Adrenal gland (tissue), 12 donors: ENCODE data around the gene LUC7L. TPM values are rescaled to one million over a fixed set of nuclear protein-coding genes. Genes with fewer than 3 reads are reported as not detected.
"Not testable (repeated sequence)": the region's sequence is repeated elsewhere in the genome, so short reads cannot be mapped to it uniquely, and the experiment has no call there.

Experiments
- DNase-seq, 7 donors: peaks; one replicate each; pipeline ENCODE4 v3.0.0-alpha.2; 2019 to 2020
- H3K27ac ChIP-seq, 5 donors: fragments of 200-600 bp; sonication (generic) in 4 of 5; 1 replicate in 3 of 5; 2 replicates in 2 of 5; pipeline versions ENCODE4 v1.5.1 to v1.8.0; 2016 to 2020; ENCODE audit warnings: mild to moderate bottlenecking in 1 of 5
- H3K27me3 ChIP-seq: fragments of 200-600 bp; 2 replicates; pipeline ENCODE4 v1.8.0; 2021
- H3K36me3 ChIP-seq, 2 donors: fragments of 200-600 bp; replicated peaks in 1 of 2; 1 replicate in 1 of 2; 2 replicates in 1 of 2; pipeline versions ENCODE4 v1.5.1 to v1.8.0; 2018 to 2022
- H3K4me1 ChIP-seq, 2 donors: fragments of 200-600 bp; replicated peaks in 1 of 2; 1 replicate in 1 of 2; 2 replicates in 1 of 2; pipeline versions ENCODE4 v1.5.1 to v1.8.0; 2018 to 2021
- H3K4me3 ChIP-seq, 4 donors: fragments of 200-600 bp; sonication (generic) in 3 of 4; one replicate each; pipeline ENCODE4 v1.5.1; 2016 to 2018
- H3K9me3 ChIP-seq, 3 donors: fragments of 200-600 bp; sonication (generic) in 1 of 3; replicated peaks in 1 of 3; 1 replicate in 2 of 3; 2 replicates in 1 of 3; pipeline versions ENCODE4 v1.5.1 to v1.8.0; 2016 to 2021
- POLR2A ChIP-seq, 2 donors: fragments of 450-650 bp; IDR thresholded peaks; one replicate each; pipeline ENCODE4 v1.6.1; 2017; ENCODE audit warnings: antibody characterized with exemption in 2 of 2, mild to moderate bottlenecking in 2 of 2, moderate library complexity in 1 of 2
- WGBS, 4 donors: extraction: QIAGEN DNeasy Blood & Tissue Kit in 2 of 4; methylation state at CpG; one replicate each; pipeline versions ENCODE4 v1.1.5 to v1.1.7; 2013 to 2017; 5-methylcytosine and 5-hydroxymethylcytosine counted together
- intact Hi-C, 2 donors: fragments of 100-400 bp; cut with DNase I; formaldehyde crosslinking; loops; one replicate each; pipeline versions ENCODE4 v1.14.1 to v1.15.0; 2022 to 2023
- polyA plus RNA-seq, 3 donors: library from polyadenylated mRNA; stranded (reverse); fragments of 200-250 nt in 2 of 3; fragments of 350-450 nt in 1 of 3; fragmentation: Illumina TruSeq in 1 of 3; extraction: RNeasy Lipid Tissue Mini Kit (QIAGEN cat#74804) in 1 of 3; gene quantifications; one replicate each; pipeline ENCODE4 v1.2.3, GENCODE V29; 2013 to 2014
- total RNA-seq, 9 donors: library from RNA; depleted of rRNA in 4 of 9; stranded (reverse); fragments of >200 nt in 4 of 9; fragments of 120-200 nt in 1 of 9; fragmentation: NEBNext Ultra II Directional in 1 of 9; extraction: Animal tissue kit (Norgen Biotek cat#: 25700) in 1 of 9; gene quantifications; one replicate each; pipeline versions ENCODE4 v1.1.0 to v1.2.4, GENCODE V29; 2013 to 2023
- TF ChIP-seq, protein P1 (sequence below), 6 experiments: fragments of 450-650 bp in 4 of 6; fragments of 200-600 bp in 2 of 6; sonication (generic) in 1 of 6; IDR thresholded peaks; 1 replicate in 5 of 6; 2 replicates in 1 of 6; pipeline versions ENCODE4 v1.5.1 to v1.8.0; 2016 to 2021; ENCODE audit warnings: antibody characterized with exemption in 6 of 6, mild to moderate bottlenecking in 2 of 6, moderate library complexity in 1 of 6
- donor health status: healthy with polysubstance abuse.
- donor health status: Bipolar disorder and iron deficiency.
- donor health status: DM: yes; HTN: yes; CAD: no.
- donor health status: DM: no; HTN: no; CAD: no.
- donor health status: DM: no; HTN: no; CAD: no.
- donor health status: DM: yes; HTN: yes; CAD: no.

Gene LUC7L
- total and polyA plus RNA-seq, 12 donors, result 19.7 to 700 (median 79.1) TPM

DNA sequence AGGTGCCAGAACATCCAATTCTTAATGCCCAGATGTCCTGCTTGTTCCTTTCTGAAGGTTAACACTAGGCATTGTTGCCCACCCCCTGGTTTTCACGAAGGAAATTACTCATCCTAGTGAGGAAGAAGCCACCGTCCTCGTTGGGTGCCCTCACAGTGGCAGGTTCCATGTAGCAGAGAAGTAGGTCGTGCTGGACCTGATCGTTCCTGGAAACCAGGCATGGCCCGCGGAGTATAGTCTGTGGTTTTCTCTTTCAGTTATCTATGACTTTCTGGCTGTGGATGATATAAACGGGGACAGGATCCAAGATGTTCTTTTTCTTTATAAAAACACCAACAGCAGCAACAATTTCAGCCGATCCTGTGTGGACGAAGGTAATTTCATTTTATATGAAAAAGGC lies 30.0 kb upstream of the LUC7L start:
- Histone ChIP-seq H3K36me3 (peaks cover 0 to 64% of the 10 kb centered on the region in 2 donors), H3K9me3 (no peaks in the 10 kb centered on the region), H3K27me3 (no peaks in the 10 kb centered on the region), H3K4me3 (no peak overlapping the region), H3K27ac (no peak overlapping the region), H3K4me1 (no peaks in the 10 kb centered on the region)
- 73 to 84% (median 78%) methylated on average over 10 of the region's 10 CpGs for WGBS, 4 donors
- no peak for DNase-seq
- TF ChIP-seq, protein P1, sequence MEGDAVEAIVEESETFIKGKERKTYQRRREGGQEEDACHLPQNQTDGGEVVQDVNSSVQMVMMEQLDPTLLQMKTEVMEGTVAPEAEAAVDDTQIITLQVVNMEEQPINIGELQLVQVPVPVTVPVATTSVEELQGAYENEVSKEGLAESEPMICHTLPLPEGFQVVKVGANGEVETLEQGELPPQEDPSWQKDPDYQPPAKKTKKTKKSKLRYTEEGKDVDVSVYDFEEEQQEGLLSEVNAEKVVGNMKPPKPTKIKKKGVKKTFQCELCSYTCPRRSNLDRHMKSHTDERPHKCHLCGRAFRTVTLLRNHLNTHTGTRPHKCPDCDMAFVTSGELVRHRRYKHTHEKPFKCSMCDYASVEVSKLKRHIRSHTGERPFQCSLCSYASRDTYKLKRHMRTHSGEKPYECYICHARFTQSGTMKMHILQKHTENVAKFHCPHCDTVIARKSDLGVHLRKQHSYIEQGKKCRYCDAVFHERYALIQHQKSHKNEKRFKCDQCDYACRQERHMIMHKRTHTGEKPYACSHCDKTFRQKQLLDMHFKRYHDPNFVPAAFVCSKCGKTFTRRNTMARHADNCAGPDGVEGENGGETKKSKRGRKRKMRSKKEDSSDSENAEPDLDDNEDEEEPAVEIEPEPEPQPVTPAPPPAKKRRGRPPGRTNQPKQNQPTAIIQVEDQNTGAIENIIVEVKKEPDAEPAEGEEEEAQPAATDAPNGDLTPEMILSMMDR (IDR thresholded peaks at IDR 0.05), result no peak
- no peak for TF ChIP-seq POLR2A (IDR thresholded peaks at IDR 0.05)
- intact Hi-C loops, result no loop called here

DNA sequence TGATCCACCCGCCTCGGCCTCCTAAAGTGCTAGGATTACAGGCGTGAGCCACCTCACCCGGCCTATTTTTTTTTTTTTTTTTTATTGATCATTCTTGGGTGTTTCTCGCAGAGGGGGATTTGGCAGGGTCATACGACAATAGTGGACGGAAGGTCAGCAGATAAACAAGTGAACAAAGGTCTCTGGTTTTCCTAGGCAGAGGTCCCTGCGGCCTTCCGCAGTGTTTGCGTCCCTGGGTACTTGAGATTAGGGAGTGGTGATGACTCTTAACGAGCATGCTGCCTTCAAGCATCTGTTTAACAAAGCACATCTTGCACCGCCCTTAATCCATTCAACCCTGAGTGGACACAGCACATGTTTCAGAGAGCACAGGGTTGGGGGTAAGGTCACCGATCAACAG lies 28.8 kb upstream of the LUC7L start:
- H3K9me3 ChIP-seq, DNase-seq, H3K4me3 ChIP-seq, intact Hi-C loops, H3K4me1 ChIP-seq, H3K27ac ChIP-seq, H3K27me3 ChIP-seq: not testable (repeated sequence)
- WGBS, 4 donors, result 93 to 97% (median 94%) methylated on average over 8 to 11 of the region's 13 CpGs
- peaks cover 0 to 56% of the 10 kb centered on the region in 2 donors for H3K36me3 ChIP-seq

DNA sequence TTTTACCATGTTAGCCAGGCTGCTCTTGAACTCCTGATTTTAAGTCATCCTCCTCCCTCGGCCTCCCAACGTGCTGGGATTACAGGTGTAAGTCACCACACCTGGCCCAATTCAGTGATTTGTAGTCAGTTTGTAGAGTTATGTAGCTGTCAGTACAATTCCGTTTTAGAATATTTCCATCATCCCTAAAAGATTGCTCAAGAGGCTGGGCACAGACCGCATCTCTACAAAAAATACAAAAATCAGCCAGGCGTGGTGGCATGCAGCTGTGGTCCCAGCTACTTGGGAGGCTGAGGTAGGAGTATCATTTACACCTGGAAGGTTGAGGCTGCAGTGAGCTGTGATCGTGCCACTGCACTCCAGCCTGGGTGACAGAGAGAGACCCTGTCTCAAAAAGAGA lies 25.9 kb upstream of the LUC7L start:
- H3K27me3 ChIP-seq, result no peaks in the 10 kb centered on the region
- H3K4me3 ChIP-seq, result no peak overlapping the region
- H3K27ac ChIP-seq, result no peak overlapping the region
- H3K36me3 ChIP-seq, result peaks cover 0 to 35% of the 10 kb centered on the region in 2 donors
- DNase-seq, result no peak
- no peaks in the 10 kb centered on the region for H3K9me3 ChIP-seq
- no peaks in the 10 kb centered on the region for H3K4me1 ChIP-seq
- TF ChIP-seq POLR2A (IDR thresholded peaks at IDR 0.05), result no peak
- TF ChIP-seq, protein P1 (IDR thresholded peaks at IDR 0.05), result no peak
- 97 to 98% (median 97%) methylated on average over 6 of the region's 6 CpGs for WGBS, 4 donors
- intact Hi-C loops, result no loop called here

DNA sequence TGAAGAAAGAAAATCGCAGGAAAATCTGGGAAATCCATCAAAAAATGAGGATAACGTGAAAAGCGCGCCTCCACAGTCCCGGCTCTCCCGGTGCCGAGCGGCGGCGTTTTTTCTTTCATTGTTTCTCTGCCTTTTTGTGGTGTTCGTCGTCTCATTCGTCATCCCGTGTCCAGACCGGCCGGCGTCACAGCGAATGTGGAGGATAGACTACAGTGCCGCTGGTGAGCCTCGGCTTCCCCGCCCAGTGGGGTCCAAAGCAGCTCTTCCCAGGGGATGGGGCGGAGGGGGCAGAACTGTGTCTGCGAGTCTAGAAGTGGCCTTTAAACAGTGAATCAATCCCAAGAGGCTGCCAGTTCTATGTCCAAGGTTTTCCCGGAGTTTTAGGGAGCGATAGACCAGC lies 25.2 kb upstream of the LUC7L start:
- intact Hi-C loops, result no loop called here
- peaks cover 0 to 33% of the 10 kb centered on the region in 2 donors for H3K36me3 ChIP-seq
- no peak overlapping the region for H3K27ac ChIP-seq

DNA sequence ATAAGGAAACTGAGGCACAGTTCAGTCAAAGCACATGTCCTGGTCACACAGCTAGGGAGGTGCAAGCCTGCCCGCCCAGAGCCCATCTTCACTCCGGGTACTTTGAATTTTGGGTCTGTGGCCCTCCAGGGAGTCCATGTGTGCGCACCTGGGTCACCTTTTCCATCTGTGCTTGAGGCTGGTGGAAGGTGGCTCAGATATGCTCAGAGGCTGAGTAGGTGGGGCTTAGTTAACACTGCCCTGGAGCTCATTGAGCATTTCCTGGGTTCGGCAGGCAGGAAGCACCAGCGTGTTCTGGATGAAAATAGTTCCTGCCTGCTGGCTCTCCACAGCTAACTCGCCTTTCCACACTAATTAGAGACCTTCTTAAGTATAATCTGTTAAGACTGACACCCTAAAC lies 24.6 kb upstream of the LUC7L start:
- no peak overlapping the region for H3K27ac ChIP-seq
- H3K9me3 ChIP-seq, result no peaks in the 10 kb centered on the region
- 83 to 92% (median 88%) methylated on average over 6 of the region's 6 CpGs for WGBS, 4 donors
- no peaks in the 10 kb centered on the region for H3K4me1 ChIP-seq
- H3K36me3 ChIP-seq, result peaks cover 0 to 32% of the 10 kb centered on the region in 2 donors
- intact Hi-C loops, result no loop called here
- TF ChIP-seq, protein P1 (IDR thresholded peaks at IDR 0.05), result no peak
- no peak for TF ChIP-seq POLR2A (IDR thresholded peaks at IDR 0.05)
- no peaks in the 10 kb centered on the region for H3K27me3 ChIP-seq
- no peak for DNase-seq
- H3K4me3 ChIP-seq, result no peak overlapping the region

More for the DNA sequence above, 25.2 kb upstream of the LUC7L start:
- Histone ChIP-seq H3K27me3 (no peaks in the 10 kb centered on the region), H3K4me1 (no peaks in the 10 kb centered on the region), H3K4me3 (no peak overlapping the region), H3K9me3 (no peaks in the 10 kb centered on the region)
- TF ChIP-seq, protein P1 (IDR thresholded peaks at IDR 0.05), result no peak
- TF ChIP-seq POLR2A (IDR thresholded peaks at IDR 0.05), result no peak
- no peak for DNase-seq
- WGBS, 4 donors, result 94 to 97% (median 96%) methylated on average over 24 to 25 of the region's 25 CpGs
